HG02870 (cell line): ENCODE results near the gene PLEKHF1.

Experiments
- ATAC-seq: cut with Tn5 transposase; IDR thresholded peaks from one replicate; pipeline ENCODE4 v1.9.1; 2021; ENCODE audit warnings: mild to moderate bottlenecking, moderate library complexity; ENCODE audit not compliant: unreplicated experiment

Gene PLEKHF1

DNA sequence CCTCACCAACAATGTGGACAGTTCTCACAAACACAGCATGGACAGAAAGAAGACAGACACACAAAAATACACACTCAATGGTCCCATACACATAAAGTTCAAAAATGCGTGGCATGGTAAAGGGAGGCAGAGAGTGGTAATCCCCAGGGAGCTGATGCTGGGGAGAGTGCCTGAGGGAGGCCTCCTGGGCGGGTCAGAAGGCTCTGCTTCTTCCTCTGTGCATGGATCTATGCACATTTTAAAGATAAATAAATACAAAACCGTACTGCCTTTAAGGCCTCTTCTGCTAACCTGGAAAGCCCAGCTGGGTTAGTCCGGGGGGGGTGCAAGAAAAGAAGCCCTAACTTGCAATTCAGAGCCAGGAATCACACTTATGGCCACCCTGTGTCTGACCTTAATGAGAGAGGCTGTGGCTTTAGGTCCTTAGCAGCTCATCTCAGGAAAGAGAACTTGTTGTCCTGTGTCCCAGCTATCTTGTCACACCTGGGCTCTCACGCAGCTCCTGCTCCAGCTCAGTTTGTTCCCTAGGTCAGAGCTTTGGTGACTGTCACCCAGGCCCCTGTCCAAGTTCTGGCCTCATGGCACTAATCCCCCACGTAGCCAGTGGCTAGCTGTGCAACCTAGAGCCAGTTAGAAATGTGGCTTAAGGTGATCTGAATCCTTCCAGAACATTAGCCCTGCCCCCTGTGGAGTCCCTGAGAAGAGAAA is 30.7 kb upstream of the PLEKHF1 start:
- no peak for ATAC-seq

DNA sequence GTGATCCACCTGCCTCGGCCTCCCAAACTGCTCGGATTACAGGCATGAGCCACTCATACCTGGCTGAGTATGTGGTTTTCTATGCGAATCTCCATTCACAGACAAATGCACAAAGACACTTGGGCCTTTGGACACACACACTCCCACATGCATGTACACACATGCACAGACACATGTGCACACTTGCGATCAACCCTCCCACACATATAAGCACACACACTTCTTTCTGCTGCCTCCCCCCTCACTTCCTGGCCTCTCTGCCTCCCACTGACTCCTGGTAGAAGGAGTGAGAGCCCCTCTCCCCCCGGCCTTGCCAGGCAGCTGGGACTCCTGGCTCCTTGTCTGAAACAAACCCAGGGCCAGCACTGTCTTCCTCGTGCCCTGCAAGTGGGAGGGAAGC is 29.3 kb upstream of the PLEKHF1 start:
- ATAC-seq, result no peak

- no peak for ATAC-seq
Observed at GRCh38 chr19:29636553-29637360, 28.5 kb upstream of the PLEKHF1 start.

- ATAC-seq, result no peak
Observed at GRCh38 chr19:29639086-29639485, 26.2 kb upstream of the PLEKHF1 start.

DNA sequence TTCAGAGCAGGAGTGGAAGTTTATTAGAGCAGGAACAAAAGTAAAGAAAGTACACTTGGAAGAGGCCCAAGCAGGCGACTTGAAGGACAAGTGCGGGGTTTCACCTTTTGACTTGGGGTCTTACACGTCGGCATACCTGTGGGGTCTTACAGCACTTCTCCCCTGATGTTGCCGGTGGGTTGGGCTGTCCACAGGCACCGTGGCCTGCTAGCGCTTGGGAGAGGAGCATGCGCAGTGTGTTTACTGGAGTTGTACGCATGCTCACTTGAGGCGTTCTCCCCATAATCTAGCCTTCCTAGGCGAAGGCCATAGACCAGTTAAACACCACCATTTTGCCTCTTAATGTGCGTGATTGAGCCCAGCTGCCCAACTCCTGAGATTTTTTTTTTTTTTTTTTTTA is 25.0 kb upstream of the PLEKHF1 start:
- ATAC-seq, result no peak

DNA sequence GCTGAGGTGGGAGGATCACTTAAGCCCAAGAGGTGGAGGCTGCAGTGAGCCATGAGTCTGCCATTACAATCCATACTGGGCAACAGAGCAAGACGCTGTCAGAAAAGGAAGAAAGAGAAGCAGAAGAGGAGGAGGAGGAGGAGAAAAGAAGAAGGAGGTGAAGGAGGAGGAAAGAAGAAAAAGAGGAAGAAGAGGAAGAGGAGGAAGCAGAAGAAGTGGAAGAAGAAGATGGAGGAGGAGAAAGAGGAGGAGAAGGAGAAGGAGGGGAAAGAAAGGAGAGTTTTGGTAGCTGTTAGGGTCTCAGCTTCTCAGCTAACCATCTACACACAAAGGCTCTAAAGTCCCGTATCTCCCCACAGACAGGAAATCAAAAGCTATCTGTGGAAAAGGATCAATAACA is 23.7 kb upstream of the PLEKHF1 start:
- no peak for ATAC-seq

- no peak for ATAC-seq
Observed at GRCh38 chr19:29643361-29643935, 21.8 kb upstream of the PLEKHF1 start.

GRCh38 chr19:29644210-29644609 is 21.1 kb upstream of the PLEKHF1 start:
- ATAC-seq, result no peak

GRCh38 chr19:29645491-29645867 is 19.8 kb upstream of the PLEKHF1 start:
- no peak for ATAC-seq

GRCh38 chr19:29645911-29646310 is 19.4 kb upstream of the PLEKHF1 start:
- no peak for ATAC-seq

DNA sequence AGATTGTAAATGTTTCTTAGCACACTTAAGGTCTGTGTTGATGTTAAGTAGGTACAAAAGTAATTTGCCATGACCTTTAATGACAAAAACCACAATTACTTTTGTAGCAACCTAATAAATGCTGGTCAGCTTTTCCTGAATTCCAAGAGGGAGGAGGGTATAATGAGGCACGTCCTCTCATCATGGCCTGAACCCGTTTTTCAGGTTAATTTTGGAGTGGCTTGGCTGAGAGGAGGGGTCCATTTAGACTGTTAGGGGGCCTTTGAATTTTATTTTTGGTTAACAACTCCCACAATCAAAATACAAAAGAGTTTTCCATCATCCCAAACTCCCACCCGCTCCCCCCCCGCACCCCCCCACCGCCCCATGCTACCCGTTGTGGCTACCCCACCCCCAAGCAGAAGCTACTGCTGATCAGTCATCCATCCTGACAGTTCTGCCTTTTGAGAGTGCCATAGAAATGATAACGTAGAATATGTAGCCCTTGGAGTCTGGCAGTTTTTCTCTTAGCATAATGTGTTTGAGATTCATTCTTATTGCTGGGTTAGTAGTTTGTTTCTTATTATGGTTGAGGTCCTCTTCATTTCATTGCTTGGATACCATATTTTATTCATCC is 14.4 kb upstream of the PLEKHF1 start:
- ATAC-seq, result no peak

GRCh38 chr19:29651622-29652394 is 13.5 kb upstream of the PLEKHF1 start:
- ATAC-seq, result no peak

DNA sequence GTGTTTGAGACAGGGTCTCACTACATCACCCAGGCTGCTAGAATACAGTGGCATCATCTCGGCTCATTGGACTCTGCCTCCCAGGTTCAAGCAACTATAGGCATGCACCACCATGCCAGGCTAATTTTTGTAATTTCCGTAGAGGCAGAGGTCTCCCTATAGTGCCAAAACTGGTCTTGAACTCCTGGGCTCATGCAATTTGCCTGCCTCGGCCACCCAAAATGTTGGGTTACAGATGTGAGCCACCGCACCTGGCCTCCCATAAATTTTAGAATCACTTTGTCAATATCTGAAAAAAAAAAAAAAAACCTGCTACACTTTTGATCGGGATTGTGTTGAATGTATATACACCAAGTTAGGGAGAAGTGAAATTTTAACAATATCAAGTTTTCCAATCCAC is 11.9 kb upstream of the PLEKHF1 start:
- ATAC-seq, result no peak

DNA sequence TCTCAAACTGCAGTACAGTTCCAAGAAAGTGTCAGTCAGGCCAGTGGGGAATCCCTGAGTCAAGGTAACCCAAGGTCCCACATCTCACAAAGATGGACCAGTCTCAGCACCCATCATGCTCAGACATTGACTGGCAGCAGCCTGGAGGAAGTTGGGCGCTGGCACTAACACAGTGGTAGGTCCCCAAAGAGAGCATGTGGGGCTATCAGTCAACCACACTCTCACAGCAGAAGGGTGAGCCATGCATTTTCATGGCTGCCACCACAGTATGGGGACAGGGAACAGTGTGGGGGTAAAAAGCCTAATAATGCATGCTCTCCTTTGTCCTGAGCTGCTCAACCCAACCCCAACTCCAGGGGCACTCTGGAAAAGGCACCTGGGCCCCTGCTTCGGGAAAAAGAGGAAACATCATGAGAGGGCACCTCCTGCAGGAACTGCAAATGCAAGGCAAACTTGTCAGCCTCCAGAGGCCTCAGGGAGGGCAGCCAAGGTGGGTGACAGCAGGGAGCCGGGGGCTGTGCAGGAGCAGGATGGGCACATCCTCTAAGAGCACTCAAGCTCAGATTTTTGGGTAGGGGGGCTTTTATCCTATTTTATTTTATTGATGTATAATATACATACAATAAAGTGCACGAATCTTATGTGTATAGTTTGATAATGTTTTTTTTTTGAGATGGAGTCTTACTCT is 9.5 kb upstream of the PLEKHF1 start:
- no peak for ATAC-seq

- no peak for ATAC-seq
Observed at GRCh38 chr19:29658221-29658991, 6.9 kb upstream of the PLEKHF1 start.

- no peak for ATAC-seq
Observed at GRCh38 chr19:29660835-29661234, 4.4 kb upstream of the PLEKHF1 start.

DNA sequence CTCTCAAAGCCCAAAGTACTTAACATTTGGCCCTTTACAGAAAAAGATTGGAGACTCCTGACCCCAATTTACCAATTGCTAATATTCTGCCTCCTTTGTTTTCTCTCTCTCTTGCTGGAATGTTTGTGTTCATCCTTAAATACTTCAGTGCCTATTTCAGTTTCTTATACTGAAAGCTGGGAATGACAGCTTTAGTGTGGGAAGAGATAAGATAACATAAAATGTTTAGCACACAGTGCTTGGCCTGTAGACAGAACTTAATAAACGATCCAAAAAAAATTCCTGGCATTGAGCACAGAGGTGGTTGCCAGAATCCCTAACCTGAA is 3.0 kb upstream of the PLEKHF1 start:
- no peak for ATAC-seq

DNA sequence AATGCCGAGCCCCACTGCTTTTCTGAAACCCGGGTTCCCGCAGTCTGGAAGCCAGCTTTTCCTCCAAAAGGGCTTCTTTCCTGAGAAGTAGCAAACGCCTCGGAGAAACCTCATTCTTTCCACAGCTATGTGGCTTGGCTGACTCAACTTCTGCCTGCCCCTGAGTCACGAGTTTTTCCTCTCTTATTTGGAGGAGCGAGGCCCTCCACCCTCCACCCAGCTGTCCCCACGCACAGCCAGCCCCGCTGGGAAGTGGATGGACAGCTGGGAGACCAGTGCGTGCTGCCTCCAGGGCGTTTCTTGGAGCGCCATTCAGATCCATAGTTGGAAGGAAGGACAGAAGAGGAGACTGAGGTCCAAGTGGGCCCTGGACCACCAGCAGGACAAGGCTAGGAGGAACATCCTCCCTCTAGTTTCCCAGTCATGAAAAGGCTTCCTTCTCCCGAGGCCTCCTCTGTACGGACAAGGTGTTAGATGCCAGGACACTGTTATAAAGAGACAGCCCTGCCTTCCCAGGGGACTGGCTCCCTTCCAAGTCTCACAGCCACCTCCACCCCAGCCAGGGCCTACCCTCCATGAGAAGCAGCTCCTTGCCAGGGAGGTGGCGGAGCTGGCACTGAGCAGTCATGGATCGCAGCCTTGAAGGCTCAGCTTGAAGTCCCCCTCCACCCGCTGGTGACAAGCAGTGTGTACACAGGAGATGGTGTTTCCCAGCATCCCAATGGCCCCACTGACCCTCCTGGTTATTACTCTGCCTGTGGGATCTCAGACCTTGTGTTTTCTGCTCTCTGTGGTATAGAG is 2.5 kb upstream of the PLEKHF1 start:
- no peak for ATAC-seq
